NCI-H510A treated with DMSO at 0.1 percent for 48 hours (cell line): ENCODE data around the gene F2R.

Experiments used
- DNase-seq: peaks from one replicate; lab custom pipeline; 2025; lab: John Stamatoyannopoulos, UW

The F2R gene

GRCh38 chr5:76690704-76691466 is 25.0 kb upstream of the F2R start:
- DNase-seq: no peak

- no peak for DNase-seq
Measured at GRCh38 chr5:76691467-76692273, 24.3 kb upstream of the F2R start.

- no peak for DNase-seq
Measured at GRCh38 chr5:76692274-76692540, 23.7 kb upstream of the F2R start.

GRCh38 chr5:76692651-76693050 is 23.3 kb upstream of the F2R start:
- no peak for DNase-seq

GRCh38 chr5:76693141-76693540 is 22.8 kb upstream of the F2R start:
- DNase-seq: no peak

- no peak for DNase-seq
Measured at GRCh38 chr5:76694317-76694716, 21.6 kb upstream of the F2R start.

GRCh38 chr5:76695346-76695745 is 20.6 kb upstream of the F2R start:
- no peak for DNase-seq

GRCh38 chr5:76696251-76696650 is 19.7 kb upstream of the F2R start:
- DNase-seq: no peak

- no peak for DNase-seq
Measured at GRCh38 chr5:76697670-76698069, 18.3 kb upstream of the F2R start.

- no peak for DNase-seq
Measured at GRCh38 chr5:76700571-76700970, 15.4 kb upstream of the F2R start.

- DNase-seq: no peak
Measured at GRCh38 chr5:76701298-76701697, 14.6 kb upstream of the F2R start.

GRCh38 chr5:76703707-76704106 is 12.2 kb upstream of the F2R start:
- DNase-seq: no peak

- no peak for DNase-seq
Measured at GRCh38 chr5:76704131-76704663, 11.7 kb upstream of the F2R start.

GRCh38 chr5:76705574-76705973 is 10.4 kb upstream of the F2R start:
- DNase-seq: no peak

- DNase-seq: no peak
Measured at GRCh38 chr5:76709762-76710161, 6.2 kb upstream of the F2R start.

- no peak for DNase-seq
Measured at GRCh38 chr5:76710991-76711390, 4.9 kb upstream of the F2R start.

- no peak for DNase-seq
Measured at GRCh38 chr5:76714751-76715485, 1.0 kb upstream of the F2R start.

- no peak for DNase-seq
Measured at GRCh38 chr5:76715486-76715735, 515 bp upstream of the F2R start.

- DNase-seq: peak; percentile 2
Measured at GRCh38 chr5:76716456-76717157, 681 bp downstream of the F2R start.

- DNase-seq: no peak
Measured at GRCh38 chr5:76717222-76718083, 1.5 kb downstream of the F2R start.

- DNase-seq: no peak
Measured at GRCh38 chr5:76718381-76718832, 2.5 kb downstream of the F2R start.
